GM20431 (cell line): ENCODE results near the gene MAT2A.
"Not testable (repeated sequence)": the region's sequence is repeated elsewhere in the genome, so short reads cannot be mapped to it uniquely, and the experiment has no call there.

Experiments used
- in situ Hi-C: fragments of 300-500 bp; cut with MseI, MboI; formaldehyde crosslinking; loops from one replicate; pipeline ENCODE4 v1.15.0; 2020; ENCODE audit warnings: low sequenced_read_pairs; ENCODE audit not compliant: unreplicated experiment

The MAT2A gene

GRCh38 chr2:85545780-85546240, 6.8 kb downstream of the MAT2A start:
- in situ Hi-C loops = no loop called here

- in situ Hi-C loops = no loop called here
These were observed 8.3 kb downstream of the MAT2A start for GRCh38 chr2:85547089-85547858.

- in situ Hi-C loops = no loop called here
These were observed 9.1 kb downstream of the MAT2A start for GRCh38 chr2:85547859-85548607.

- in situ Hi-C loops = no loop called here
These were observed 9.6 kb downstream of the MAT2A start for GRCh38 chr2:85548608-85548900.

- in situ Hi-C loops = no loop called here
These were observed 10.1 kb downstream of the MAT2A start for GRCh38 chr2:85549095-85549494.

GRCh38 chr2:85549826-85550225, 10.9 kb downstream of the MAT2A start:
- in situ Hi-C loops = loop anchor here (10.0 kb wide), 1 partner anchor 125 kb away; no protein-coding TSS in a partner anchor

GRCh38 chr2:85550486-85550885, 11.5 kb downstream of the MAT2A start:
- in situ Hi-C loops = loop anchor here (10.0 kb wide), 1 partner anchor 126 kb away; no protein-coding TSS in a partner anchor

GRCh38 chr2:85551698-85552678, 13.0 kb downstream of the MAT2A start:
- in situ Hi-C loops = loop anchor here (10.0 kb wide), 1 partner anchor 127 kb away; no protein-coding TSS in a partner anchor

- in situ Hi-C loops = loop anchor here (10.0 kb wide), 1 partner anchor 128 kb away; no protein-coding TSS in a partner anchor
These were observed 14.2 kb downstream of the MAT2A start for GRCh38 chr2:85553184-85553583.

GRCh38 chr2:85554980-85555612, 16.1 kb downstream of the MAT2A start:
- in situ Hi-C loops = loop anchor here (10.0 kb wide), 1 partner anchor 130 kb away; no protein-coding TSS in a partner anchor

GRCh38 chr2:85557130-85557529, 18.2 kb downstream of the MAT2A start:
- in situ Hi-C loops = loop anchor here (10.0 kb wide), 1 partner anchor 132 kb away; no protein-coding TSS in a partner anchor

- in situ Hi-C loops = loop anchor here (10.0 kb wide), 1 partner anchor 133 kb away; no protein-coding TSS in a partner anchor
These were observed 19.2 kb downstream of the MAT2A start for GRCh38 chr2:85558160-85558559.

- in situ Hi-C loops = not testable (repeated sequence)
These were observed 21.4 kb downstream of the MAT2A start for GRCh38 chr2:85560403-85560726.

GRCh38 chr2:85560812-85561279, 21.9 kb downstream of the MAT2A start:
- in situ Hi-C loops = no loop called here

GRCh38 chr2:85561280-85562212, 22.6 kb downstream of the MAT2A start, which contains the start of gene GGCX:
Gene GGCX, minus strand, starts transcription at chr2:85561493. Its CDS starts 65 bp downstream, at chr2:85561428.
- in situ Hi-C loops = no loop called here

- in situ Hi-C loops = no loop called here
These were observed 25.2 kb downstream of the MAT2A start for GRCh38 chr2:85564144-85564563.

- in situ Hi-C loops = no loop called here
These were observed 27.3 kb downstream of the MAT2A start for GRCh38 chr2:85566265-85566664.

GRCh38 chr2:85575739-85576138, 36.8 kb downstream of the MAT2A start:
- in situ Hi-C loops = no loop called here
